ENCODE data around the gene DPAGT1. TPM values are rescaled to one million over a fixed set of nuclear protein-coding genes. Genes with fewer than 3 reads are reported as not detected.
A peak's percentile ranks its signal among the peaks of the same experiment; 100 is the strongest.

The DPAGT1 gene
- total and polyA plus RNA-seq, 2 of the 8 experiments (the other 6 are each of a cell fraction or from before 2014, with no cell fraction given), result 59.8 to 236 TPM

DNA sequence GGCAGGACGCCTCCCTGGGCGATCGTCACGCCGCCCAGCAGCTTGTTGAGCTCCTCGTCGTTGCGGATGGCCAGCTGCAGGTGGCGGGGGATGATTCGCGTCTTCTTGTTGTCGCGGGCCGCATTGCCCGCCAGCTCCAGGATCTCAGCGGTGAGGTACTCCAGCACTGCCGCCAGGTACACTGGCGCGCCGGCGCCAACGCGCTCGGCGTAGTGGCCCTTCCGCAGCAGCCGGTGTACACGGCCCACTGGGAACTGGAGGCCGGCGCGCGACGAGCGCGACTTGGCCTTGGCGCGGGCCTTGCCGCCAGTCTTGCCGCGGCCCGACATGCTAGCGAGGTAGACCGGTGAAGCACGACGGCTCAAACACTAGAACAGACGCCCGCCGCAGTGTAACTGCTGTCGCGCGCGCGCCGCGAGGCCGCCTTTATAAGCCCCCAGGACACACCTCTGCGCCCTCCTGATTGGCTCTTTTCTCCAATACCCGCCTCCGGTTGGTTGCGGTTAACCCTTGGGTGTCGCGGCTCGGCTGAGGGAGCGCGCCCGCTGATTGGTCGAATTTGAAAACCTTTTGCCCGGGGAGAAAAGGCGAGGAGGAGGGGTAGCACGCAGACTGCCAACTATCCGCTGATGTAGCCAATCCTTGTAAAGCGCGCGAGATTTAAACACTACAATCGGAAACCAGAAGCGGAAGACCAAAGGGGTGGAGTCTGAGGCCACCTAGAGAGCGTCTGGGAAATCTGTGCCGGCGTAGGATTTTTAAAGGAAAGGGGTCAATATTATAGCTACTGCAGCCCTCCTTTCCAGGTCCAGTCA lies 6.4 kb downstream of the DPAGT1 start (continued):
- no peak for TF ChIP-seq BRCA1 (IDR thresholded peaks at IDR 0.05; ENCODE audit: low read depth, low read length)
- TF ChIP-seq JUND (IDR thresholded peaks at IDR 0.05; ENCODE audit: low read length), result no peak
- peak; percentile 99 for TF ChIP-seq GTF2F1 (IDR thresholded peaks at IDR 0.05; ENCODE audit: borderline replicate concordance, low read depth, low read length)
- TF ChIP-seq YY1 (IDR thresholded peaks at IDR 0.05; ENCODE audit: low read depth, low read length), result no peak
